ENCODE measurements around the gene FKBP2.
A peak's percentile ranks its signal among the peaks of the same experiment; 100 is the strongest.

The FKBP2 gene

DNA sequence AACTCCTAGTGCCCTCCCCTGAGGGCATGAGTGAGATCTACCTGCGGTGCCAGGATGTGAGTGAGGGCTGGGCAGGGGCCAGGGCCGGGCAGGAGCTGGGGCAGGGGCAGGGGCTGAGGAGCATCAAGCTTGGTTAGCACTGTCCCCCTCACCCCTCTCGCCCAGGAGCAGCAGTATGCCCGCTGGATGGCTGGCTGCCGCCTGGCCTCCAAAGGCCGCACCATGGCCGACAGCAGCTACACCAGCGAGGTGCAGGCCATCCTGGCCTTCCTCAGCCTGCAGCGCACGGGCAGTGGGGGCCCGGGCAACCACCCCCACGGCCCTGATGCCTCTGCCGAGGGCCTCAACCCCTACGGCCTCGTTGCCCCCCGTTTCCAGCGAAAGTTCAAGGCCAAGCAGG lies 20.6 kb upstream of the FKBP2 start:
- peak overlapping the region; percentile 80 for H3K27ac ChIP-seq
- TF ChIP-seq, protein P1, sequence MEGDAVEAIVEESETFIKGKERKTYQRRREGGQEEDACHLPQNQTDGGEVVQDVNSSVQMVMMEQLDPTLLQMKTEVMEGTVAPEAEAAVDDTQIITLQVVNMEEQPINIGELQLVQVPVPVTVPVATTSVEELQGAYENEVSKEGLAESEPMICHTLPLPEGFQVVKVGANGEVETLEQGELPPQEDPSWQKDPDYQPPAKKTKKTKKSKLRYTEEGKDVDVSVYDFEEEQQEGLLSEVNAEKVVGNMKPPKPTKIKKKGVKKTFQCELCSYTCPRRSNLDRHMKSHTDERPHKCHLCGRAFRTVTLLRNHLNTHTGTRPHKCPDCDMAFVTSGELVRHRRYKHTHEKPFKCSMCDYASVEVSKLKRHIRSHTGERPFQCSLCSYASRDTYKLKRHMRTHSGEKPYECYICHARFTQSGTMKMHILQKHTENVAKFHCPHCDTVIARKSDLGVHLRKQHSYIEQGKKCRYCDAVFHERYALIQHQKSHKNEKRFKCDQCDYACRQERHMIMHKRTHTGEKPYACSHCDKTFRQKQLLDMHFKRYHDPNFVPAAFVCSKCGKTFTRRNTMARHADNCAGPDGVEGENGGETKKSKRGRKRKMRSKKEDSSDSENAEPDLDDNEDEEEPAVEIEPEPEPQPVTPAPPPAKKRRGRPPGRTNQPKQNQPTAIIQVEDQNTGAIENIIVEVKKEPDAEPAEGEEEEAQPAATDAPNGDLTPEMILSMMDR (conservative IDR thresholded peaks at IDR 0.05) = no peak

DNA sequence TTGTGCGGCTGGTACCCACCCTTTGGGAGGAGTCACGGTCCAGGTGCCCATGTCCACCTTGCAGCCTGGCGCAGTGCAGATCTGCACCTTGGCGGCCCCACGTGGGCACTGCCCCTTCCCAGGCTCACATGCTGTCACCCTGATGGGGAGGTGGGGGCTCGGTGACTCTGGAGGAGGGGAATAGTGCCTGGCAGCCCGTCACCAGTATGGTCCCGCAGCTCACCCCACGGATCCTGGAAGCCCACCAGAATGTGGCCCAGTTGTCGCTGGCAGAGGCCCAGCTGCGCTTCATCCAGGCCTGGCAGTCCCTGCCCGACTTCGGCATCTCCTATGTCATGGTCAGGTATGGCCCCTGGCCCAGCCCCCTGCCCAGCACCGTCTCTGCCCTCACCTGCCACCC lies 20.1 kb upstream of the FKBP2 start:
- TF ChIP-seq, protein P1 (conservative IDR thresholded peaks at IDR 0.05) = no peak
- peak overlapping the region; percentile 80 for H3K27ac ChIP-seq

- peak overlapping the region; percentile 94 for H3K27ac ChIP-seq
- TF ChIP-seq, protein P1 (conservative IDR thresholded peaks at IDR 0.05) = no peak
These were observed 18.3 kb upstream of the FKBP2 start for GRCh38 chr11:64222651-64223000.

GRCh38 chr11:64223001-64223651 lies 17.8 kb upstream of the FKBP2 start:
- peak overlapping the region; percentile 94 for H3K27ac ChIP-seq
- TF ChIP-seq, protein P1 (conservative IDR thresholded peaks at IDR 0.05) = no peak

DNA sequence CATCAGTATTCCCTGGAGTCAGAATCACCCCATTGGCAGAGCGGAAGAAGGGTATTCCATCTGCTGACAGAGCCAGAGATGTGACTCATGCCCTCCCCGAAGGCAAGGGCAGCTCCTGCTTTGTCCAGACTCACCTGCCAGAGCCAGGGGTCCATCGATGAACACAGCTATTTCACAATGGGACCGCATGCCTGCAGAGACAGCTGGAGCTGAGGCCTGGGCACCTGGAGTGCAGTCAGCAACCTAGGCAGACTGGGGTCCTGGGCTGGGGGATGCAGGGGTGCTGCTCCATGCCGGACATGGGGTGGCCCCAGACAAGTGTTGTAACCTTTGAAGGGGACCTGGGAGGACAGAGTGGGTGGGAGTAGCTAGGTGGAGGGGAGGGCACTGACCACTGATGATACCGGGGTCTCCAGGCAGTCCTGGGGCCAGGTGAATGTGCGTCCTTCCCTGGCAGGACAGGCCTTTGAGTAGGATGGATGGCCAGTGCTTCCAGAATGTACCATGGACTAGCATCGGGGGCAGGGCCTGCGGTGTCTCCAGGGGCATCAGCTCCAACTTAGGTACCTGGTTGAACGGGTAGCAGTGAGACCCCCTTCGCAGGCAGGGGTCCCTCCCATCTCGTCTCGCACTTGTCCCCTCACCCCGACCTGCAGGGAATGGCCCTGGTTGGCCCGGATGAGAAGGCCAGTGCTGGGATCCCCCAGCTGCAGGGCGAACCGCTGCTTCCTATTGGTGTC lies 16.6 kb upstream of the FKBP2 start:
- TF ChIP-seq, protein P1 (conservative IDR thresholded peaks at IDR 0.05) = no peak
- peak overlapping the region; percentile 94 for H3K27ac ChIP-seq

GRCh38 chr11:64224891-64225607 lies 15.8 kb upstream of the FKBP2 start:
- TF ChIP-seq, protein P1 (conservative IDR thresholded peaks at IDR 0.05) = no peak
- H3K27ac ChIP-seq = peak overlapping the region; percentile 94
